GM18517 (cell line): ENCODE measurements around the gene HDAC4.

Source experiments
- ATAC-seq: cut with Tn5 transposase; IDR thresholded peaks from one replicate; pipeline ENCODE4 v1.9.1; 2021; ENCODE audit warnings: mild to moderate bottlenecking, moderate library complexity; ENCODE audit not compliant: unreplicated experiment

The HDAC4 gene

DNA sequence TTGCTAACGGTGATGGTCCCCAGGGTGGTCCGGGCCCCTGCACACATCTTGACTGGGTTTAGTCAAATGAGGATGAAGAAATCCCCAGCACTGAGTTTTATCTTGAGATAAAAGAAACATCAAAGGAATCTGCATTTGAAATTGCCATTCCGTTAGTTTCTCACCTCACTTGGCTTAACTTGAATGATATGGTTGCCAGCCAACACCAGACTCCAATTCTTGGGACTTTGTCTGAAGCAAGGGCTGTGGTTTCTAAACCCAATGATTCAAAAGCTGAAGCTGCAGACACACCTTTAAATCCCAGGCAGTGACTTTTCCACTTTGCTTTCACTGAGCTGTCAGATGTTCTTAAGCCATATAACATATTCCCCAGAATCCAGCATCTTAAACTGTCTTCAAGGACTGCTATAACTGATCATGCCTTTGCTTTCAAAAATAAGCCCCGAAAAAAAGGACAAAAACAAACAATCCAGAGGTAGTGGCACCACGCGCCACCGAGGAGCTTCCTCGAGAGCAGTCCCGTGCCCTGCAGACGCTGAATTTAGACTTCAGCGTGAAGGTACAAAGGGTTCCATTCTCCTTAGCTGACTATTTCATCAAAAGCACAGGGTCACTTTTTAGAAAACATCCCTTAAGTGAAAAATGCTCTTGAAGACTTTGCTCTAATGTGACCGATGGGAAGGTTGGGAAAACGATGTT is 189.3 kb downstream of the HDAC4 start:
- ATAC-seq, result no peak

DNA sequence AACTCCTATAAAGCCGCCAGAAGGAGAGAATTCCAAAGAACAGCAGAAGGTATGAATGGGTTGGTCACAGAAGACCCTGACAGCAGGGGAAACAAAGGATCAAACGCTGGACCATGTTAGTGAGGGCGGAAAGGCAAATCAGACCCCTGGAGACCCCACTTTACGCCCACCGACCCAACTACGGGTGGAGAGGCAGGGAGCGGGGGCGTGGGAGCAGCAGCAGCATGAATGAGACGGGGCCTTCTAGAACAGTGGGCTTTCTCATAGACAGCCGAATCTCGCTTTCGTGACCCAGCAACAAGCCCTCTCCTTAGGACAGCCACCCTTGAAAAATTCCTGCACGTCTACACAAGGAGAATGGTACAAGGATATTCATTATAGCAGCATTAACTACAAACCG is 191.0 kb downstream of the HDAC4 start:
- ATAC-seq, result no peak

DNA sequence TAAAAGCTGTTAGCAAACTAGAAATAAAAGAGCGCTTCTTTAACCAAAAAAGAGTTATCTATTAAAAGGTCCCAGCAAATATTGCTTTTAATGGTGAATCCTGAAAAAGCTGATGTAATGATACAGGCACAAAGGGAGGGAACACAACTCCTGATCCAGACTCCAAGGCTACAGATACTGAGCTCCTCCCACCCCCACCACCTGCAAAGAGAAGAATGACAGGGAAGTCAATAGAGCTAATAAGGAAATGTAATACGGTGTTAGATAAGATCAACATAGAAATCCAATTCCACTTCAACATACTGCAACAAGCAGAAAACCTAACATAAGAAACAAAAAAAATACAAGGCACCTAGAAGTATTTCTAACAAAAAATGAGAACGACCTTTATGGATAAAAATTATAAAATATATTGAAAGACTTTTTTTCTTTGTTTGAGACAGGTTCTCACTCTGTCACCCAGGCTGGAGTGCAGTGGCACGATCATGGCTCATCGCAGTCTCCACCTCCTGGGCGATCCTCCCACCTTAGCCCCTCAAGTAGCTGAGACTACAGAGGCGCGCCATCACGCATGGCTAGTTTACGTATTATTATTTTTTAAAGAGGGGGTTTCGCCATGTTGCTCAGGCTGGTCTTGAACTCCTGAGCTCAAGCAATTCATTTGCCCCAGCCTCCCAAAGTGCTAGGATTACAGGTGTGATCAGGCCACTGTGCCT is 192.2 kb downstream of the HDAC4 start:
- ATAC-seq, result no peak

DNA sequence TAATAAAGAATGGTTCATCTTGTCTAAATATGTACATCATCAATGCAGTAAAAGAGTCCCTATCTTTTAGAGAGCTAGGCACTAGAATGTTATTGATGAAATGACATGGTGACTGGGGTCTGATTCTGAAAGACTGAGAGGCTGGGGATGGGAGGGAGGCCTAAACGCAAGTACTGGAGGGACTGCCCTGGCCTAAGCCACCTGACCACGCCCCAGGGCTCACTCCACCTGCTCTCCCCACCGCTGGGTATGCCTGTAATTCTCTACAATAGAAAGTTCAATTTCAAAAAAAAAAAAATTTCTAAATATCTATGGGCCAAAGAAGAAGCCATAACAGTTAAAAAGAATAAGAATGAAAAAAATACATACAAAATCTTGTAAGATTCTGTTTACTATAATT is 194.0 kb downstream of the HDAC4 start:
- no peak for ATAC-seq

DNA sequence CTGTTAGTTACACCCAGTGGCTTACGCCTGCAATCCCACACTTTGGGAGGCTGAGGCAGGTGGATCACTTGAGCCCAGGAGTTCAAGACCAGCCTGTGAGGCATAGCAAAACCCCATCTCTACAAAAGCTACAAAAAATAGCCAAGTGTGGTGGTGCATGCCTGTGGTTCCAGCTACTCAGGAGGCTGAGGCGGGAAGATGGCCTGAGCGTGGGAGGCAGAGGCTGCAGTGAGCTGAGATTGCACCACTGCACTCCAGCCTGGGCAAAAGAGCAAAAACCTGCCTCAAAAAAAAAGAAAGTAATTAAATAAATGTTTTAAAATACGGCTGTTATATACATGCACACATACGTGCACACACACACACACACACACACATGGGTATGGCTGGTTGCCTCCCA is 194.8 kb downstream of the HDAC4 start:
- ATAC-seq, result no peak

DNA sequence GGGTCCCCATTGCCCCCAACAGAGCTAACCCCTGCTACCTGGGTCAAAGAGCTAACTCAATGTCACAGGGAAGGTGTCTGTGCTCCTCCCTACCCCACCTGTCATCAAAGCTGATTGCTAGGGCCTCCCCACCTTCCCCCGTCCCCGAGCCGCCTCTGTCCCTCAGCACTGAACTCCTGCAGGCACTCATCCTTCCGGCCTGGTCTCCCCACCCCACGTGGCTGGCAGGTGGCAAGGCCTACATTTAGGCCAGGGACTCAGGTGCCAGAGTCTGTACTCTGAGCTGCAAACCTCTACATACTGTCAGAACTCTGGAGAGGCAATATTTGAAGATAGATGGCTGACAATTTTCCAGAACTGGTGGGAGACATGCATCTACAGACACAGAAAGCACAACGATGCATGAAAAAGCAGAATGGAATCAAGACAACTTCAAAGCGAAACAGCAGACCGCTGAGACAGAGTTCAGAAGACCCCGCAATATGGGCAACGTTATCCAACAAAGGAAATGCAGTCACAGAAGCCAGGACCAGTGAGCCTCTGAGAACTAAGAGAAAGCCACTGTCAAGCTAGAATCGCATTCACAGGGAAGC is 195.8 kb downstream of the HDAC4 start:
- ATAC-seq, result no peak

DNA sequence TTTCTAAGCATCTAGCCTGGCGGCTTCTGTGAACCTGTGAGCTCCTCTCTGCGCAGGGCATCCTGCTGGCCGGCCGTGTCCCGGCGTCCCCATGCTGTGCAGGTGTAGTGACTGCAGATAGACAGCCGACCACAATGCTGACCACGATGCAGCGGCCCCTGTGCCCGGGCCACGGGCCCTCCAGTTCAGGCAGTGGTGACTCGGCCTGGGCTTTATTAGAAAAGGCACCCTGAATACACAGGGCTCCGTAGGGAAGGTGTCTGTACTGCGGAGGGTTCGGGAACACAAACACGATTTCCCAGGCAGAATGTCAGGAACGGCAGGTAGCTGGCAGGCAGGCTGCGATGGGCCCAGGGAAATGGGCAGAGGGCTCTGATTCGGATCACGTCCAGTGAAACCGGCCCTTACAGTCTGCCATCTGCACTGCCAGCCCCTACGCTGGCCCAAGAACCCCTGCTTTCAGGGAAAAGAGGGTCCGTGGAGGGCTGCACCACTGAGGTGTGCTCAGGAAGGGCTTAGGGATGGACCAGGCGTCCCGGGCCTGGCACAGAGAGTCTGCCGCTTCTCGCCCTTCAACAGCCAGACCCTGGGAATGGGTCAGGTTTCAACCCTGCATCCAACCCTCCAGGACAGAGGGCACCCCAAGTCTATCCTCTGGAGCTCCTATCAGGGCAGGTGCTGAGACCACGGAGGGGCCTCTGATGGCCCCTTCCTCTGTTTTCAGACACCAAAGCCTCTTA is 196.5 kb downstream of the HDAC4 start:
- ATAC-seq, result no peak

DNA sequence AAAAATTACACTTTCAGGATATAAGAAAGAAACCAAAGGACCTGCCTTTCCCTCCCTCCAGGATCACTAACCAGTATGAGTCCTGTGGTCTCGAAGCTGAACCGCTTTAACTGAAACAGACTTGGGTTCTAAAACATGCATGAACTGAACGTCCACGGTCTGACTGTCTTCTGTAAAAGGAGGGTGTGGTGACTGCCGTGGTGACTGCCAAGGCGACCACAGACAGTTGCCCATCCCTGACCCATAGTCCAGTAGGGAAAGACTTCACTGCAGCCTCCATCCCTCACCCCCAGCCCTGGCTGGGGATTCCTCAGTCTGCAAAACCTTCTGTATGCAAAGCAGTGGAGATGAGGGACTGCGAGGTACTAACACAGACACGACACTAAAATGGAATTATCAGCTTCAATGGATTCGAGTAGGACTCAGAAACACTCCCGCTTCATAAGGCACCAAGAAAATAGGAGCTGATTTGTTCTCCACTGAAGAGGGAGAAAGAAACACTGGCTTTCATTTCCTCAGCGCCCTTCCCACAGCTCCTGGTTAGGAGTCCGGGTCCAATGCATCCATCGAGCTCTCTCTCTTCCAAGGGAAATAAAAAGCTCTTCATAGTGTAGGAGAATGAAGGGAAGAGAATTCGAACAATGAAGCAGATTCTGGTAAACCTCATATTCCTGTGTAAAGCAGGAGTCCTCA is 197.2 kb downstream of the HDAC4 start:
- ATAC-seq, result no peak

DNA sequence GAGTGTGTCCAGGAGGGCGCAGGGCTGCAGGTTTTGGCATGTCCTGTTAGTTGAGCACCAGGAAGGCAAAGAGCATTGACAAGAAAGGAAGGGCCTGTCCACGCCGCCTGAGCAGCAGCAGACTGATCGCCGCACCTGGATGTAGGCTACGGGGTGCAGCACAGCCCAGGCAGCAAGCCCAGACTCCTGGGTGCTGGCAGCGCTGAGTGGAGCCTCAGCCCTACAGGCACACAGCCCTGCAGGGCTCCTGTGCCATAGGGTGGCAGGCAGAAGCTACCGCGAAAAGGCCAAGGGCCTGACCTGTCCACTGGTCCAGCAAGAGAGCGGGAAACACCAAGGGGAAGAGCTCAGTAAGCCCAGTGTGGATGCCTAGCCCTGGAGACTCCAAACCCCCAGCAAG is 198.0 kb downstream of the HDAC4 start:
- ATAC-seq, result no peak

DNA sequence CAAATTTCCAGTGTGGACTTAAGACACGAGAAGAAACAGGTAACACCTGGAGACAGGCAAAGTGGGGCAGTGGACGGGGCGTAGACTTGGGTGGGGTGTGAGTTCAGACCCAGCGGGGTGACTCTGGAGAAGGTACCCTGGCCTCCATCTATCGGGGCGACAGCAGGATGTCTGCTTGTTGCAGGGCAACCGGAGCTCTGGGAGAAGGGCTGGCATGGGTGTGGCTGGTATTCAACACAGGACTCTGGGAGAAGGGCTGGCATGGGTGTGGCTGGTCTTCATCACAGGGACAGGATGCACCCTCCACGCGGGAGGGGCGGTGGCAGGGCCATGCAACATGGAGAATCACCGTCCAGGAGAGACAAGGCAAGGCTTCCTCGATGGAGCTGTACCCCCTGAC is 198.5 kb downstream of the HDAC4 start:
- no peak for ATAC-seq

DNA sequence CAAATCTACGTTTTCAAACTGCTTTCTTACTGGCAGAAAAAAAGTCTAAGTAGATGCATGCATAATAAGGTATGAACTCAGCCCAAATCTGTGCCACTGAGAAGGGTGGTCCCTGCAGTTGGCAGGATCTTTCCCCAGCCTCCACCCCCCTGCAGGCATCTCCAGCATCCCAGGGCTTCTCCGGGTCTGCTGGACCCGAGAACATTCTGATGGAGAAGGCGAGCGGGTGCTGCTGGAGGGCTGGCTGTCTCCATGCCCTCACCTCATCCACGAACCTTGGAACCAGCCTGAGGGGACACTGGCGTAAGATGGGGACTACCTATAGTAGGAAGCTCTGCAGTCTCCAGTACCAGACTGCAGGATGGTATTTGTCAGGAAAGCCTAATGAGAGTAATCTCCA is 198.9 kb downstream of the HDAC4 start:
- no peak for ATAC-seq

DNA sequence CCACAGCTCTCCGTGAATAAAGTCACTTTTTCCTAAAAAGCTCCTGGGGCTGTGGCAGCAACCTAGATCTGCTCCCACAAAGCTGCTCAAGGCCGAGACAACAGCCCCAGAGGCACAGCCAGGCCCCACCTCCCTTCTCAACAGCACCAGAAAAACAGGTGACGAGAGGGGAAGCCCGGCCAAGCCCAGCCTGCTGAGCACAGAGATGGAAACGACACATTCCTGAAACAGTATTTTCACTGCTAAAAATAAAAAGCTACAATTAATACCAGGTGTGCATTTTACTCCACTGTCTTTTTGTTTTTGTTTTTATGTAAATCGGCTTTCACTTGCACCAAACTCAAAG is 199.3 kb downstream of the HDAC4 start:
- no peak for ATAC-seq

DNA sequence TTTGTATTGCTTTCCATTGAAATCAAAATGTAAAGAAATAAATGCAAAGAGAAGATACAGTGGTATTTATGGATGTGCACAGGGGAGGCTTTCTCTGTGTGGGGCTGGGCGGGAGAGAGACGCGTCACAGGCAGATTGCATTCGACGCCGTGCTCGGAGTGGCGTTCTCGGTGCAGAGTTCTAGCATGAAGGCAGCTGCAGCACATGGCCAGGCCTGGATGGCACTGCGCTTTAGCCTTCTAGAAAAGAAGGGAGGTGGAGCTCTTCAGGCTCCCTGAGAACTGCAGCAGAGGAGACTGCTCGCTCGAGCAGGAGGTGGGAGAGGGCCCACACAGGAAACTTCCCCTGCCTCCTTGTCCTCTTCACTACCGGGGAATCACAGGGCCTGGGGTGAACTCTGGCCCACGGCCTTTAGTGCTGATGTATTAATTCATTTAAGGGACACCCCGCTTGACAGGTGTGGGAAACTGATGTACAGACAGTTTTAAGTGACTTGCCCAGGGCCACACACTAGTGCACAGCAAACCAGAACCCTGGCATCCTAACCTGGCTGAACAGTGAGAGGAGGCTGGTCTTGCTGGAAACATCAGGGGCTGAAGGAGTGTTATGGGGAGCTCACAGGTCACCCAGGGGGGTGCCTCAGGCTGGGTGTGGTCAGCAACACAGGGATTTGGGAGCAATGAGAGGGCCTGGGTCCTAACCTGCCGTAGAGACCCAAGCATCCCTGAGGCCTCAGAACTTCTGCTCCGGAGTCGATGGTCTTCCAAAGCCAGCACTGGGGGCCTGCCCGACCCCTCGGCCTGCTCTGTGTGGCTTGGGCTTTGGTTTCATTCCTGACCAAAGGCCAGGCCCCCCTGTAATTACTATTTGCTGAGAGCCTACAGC is 199.9 kb downstream of the HDAC4 start:
- no peak for ATAC-seq

DNA sequence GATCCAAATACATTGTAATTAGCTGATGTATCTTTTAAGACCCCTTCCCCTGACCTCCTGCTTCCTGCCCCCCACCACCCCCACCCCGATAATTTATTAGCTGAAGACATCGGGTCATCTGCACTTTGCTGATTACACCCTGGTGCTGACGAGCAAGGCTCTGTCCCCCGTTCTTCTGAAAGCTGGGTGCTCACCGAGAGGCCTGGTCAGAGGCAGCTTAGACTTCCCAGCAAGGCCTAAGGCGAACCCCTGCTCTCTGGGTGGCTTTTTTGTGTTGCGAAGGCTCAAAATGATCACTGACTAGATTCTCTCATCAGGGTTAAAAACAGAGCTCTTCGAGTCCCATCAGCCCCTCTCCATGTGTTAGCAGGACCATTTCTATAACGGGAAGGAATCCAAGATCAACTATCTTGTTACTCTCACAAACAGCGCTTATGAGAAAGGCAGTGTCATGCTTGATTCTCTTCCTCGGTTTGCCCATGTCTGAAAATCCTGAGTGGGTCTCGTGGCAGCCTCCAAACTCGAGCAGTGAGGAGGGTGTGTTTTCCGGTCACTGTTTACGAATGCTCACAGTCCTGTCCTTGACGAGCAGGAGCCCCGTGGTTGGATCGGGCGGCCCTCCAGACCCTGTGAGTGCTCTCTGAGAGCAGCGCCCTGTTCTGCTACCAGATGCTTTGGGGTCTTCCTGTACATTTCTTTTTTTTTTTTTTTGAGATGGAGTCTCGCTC is 201.6 kb downstream of the HDAC4 start:
- ATAC-seq, result no peak

DNA sequence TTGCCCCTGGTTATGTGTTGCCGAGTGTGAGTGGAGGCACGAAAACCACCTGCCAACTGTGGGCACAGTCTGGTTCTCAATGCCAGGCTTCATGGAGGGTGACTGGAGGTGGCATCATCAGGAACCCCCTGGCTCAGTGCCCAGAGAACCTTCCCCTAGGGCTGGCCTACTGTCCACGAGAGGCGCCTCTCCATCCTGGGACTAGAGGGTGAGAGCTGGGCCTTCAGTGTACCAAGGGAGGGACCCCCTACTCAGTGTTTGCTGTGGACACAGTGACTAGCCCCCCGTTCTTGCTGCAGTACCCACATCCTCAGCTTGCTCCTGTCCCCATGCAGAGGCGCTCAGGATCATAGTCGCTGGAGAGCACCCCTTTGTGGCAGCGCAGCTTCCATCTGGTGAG is 202.6 kb downstream of the HDAC4 start:
- no peak for ATAC-seq

DNA sequence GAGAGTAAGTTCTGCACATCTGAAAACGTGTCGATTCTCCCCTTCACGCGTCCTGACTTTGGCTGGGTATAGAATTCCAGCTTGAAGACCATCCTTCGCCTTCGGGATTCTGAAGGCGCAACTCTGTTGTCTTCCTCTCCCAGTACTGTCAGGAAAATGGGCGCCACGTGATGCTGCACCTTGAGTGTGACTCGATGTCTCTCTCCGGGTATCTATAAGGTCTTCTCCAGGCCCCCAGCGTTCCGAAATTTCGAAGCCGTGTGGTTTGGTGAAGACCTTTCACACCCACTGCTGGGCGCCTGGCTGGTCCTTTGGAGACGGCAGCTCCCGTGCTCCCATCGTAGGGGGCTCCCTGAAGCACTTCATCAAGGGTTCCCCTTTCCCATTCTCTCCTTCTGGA is 203.7 kb downstream of the HDAC4 start:
- no peak for ATAC-seq

DNA sequence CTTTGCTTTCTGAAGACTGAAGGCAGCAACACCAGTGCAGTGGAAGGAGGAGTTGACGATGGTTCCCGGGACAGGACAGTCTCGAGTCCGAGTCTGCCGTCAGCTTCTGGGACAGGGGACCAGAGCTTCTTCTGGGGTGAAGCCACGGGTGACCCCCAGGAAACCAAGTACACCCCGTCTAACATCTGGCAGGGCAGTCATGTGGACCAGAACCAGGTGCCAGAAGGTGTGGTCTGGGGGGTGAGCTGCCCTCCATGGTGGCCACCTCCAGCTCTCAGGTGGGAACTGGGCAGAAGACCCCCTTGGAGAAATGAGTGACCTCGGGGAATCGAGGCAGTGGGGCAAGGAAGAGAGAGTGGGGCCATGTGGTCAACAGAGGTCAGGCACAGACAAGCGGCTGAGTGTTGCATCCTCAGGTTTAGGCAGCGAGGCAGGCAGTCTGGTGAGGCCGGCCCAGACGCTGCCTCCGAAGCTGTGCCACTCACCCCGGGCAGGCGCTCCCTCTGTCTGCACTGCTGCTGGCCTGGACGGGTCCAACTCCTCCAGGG is 204.3 kb downstream of the HDAC4 start:
- no peak for ATAC-seq

DNA sequence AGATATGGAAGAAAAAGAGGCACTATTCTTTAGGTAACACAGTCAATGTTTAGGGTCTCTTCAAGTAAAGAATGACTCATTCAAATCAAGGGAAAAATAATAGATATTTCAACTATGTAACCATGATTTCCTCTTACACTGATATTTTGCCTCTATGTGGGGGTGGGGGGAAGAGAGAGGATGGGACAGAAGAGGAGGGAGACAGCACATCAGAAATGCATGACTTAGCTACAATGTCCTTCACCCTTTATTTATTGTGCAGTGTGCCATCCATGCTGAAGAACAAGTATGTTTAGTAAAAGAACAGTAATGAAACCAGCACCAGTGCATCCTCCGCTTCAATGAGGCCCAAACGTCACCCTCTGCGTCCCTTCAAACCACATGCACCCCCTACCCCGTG is 204.8 kb downstream of the HDAC4 start:
- no peak for ATAC-seq

DNA sequence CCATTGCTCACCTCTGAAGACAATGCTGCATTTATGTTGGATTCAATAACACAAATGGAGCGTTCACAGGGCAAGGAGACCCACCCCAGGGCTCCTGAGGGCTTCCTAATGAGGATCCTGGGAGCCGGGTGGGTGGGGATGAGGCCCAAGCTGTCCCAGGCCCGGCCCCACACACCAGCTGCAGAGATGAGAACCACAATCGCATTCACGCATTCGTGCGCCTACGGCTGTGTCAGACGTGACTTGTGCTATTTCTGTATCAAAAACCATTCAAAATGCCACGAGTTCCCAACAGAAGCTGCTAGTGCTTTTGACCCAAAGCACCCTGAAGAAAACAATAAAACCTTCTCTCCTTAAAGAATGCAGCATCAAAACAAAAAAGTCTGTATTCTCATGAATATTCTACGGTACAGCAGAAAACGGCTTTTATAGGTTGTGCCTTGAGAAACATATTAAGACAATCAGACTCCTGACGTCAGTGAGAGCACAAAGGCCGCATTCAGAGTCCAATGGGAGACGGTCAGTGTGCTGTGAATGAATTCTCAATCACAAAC is 205.4 kb downstream of the HDAC4 start:
- no peak for ATAC-seq
